GM18499 (cell line): Measurements from ENCODE around the gene FRYL.
"Not testable (repeated sequence)": the region's sequence is repeated elsewhere in the genome, so short reads cannot be mapped to it uniquely, and the experiment has no call there.

ENCODE experiments used
- ATAC-seq: cut with Tn5 transposase; IDR thresholded peaks from one replicate; pipeline ENCODE4 v1.9.1; 2021; ENCODE audit warnings: moderate number of reproducible peaks; ENCODE audit not compliant: insufficient read depth, unreplicated experiment

The FRYL gene

GRCh38 chr4:48779998-48780864 is at the start of gene FRYL:
TSS of gene FRYL (minus strand) at chr4:48780279. CDS start at chr4:48634410, 145,869 bp downstream.
- peak; percentile 74 for ATAC-seq

- no peak for ATAC-seq
Observed at GRCh38 chr4:48827622-48828021, 47.5 kb upstream of the FRYL start.

- ATAC-seq: not testable (repeated sequence)
Observed at GRCh38 chr4:48821431-48821830, 41.4 kb upstream of the FRYL start.

GRCh38 chr4:48816971-48817370 is 36.9 kb upstream of the FRYL start:
- ATAC-seq: no peak

- ATAC-seq: not testable (repeated sequence)
Observed at GRCh38 chr4:48816297-48816696, 36.2 kb upstream of the FRYL start.

GRCh38 chr4:48815483-48815882 is 35.4 kb upstream of the FRYL start:
- no peak for ATAC-seq

GRCh38 chr4:48813964-48814363 is 33.9 kb upstream of the FRYL start:
- ATAC-seq: no peak

GRCh38 chr4:48812866-48813265 is 32.8 kb upstream of the FRYL start:
- no peak for ATAC-seq

- no peak for ATAC-seq
Observed at GRCh38 chr4:48804584-48805301, 24.7 kb upstream of the FRYL start.

- no peak for ATAC-seq
Observed at GRCh38 chr4:48801016-48801715, 21.1 kb upstream of the FRYL start.

- ATAC-seq: not testable (repeated sequence)
Observed at GRCh38 chr4:48800155-48800554, 20.1 kb upstream of the FRYL start.

GRCh38 chr4:48799157-48799556 is 19.1 kb upstream of the FRYL start:
- ATAC-seq: no peak

- no peak for ATAC-seq
Observed at GRCh38 chr4:48798117-48798516, 18.0 kb upstream of the FRYL start.

GRCh38 chr4:48796927-48797679 is 17.0 kb upstream of the FRYL start:
- ATAC-seq: no peak

- ATAC-seq: no peak
Observed at GRCh38 chr4:48796191-48796926, 16.3 kb upstream of the FRYL start.

- ATAC-seq: no peak
Observed at GRCh38 chr4:48795108-48795507, 15.0 kb upstream of the FRYL start.

- no peak for ATAC-seq
Observed at GRCh38 chr4:48792348-48793006, 12.4 kb upstream of the FRYL start.

GRCh38 chr4:48791313-48791712 is 11.2 kb upstream of the FRYL start:
- no peak for ATAC-seq

GRCh38 chr4:48790561-48790960 is 10.5 kb upstream of the FRYL start:
- no peak for ATAC-seq
